ENCODE measurements around the gene FBXO33. TPM values are rescaled to one million over a fixed set of nuclear protein-coding genes. Genes with fewer than 3 reads are reported as not detected.
A peak's percentile ranks its signal among the peaks of the same experiment; 100 is the strongest.

FBXO33 gene
- total RNA-seq, 1 experiment from 2014 or later: 9.4 TPM

- DNase-seq (ENCODE audit: low spot score): no peak
Observed at GRCh38 chr14:39431416-39432178, 636 bp downstream of the FBXO33 start.

- no peak for DNase-seq (ENCODE audit: low spot score)
Observed at GRCh38 chr14:39430762-39431415, 1.3 kb downstream of the FBXO33 start.

- DNase-seq (ENCODE audit: low spot score): no peak
Observed at GRCh38 chr14:39428118-39428517, 4.1 kb downstream of the FBXO33 start.

- peak; percentile 5 for DNase-seq (ENCODE audit: low spot score)
Observed at GRCh38 chr14:39426605-39427004, 5.6 kb downstream of the FBXO33 start.

- DNase-seq (ENCODE audit: low spot score): no peak
Observed at GRCh38 chr14:39425947-39426346, 6.3 kb downstream of the FBXO33 start.

- no peak for DNase-seq (ENCODE audit: low spot score)
Observed at GRCh38 chr14:39423793-39424192, 8.4 kb downstream of the FBXO33 start.

GRCh38 chr14:39422243-39422642 is 10.0 kb downstream of the FBXO33 start:
- DNase-seq (ENCODE audit: low spot score): no peak

GRCh38 chr14:39419272-39419671 is 13.0 kb downstream of the FBXO33 start:
- DNase-seq (ENCODE audit: low spot score): no peak

GRCh38 chr14:39417014-39417413 is 15.2 kb downstream of the FBXO33 start:
- DNase-seq (ENCODE audit: low spot score): no peak

- DNase-seq (ENCODE audit: low spot score): no peak
Observed at GRCh38 chr14:39416072-39416471, 16.2 kb downstream of the FBXO33 start.

GRCh38 chr14:39406560-39406959 is 25.7 kb downstream of the FBXO33 start:
- DNase-seq (ENCODE audit: low spot score): no peak

GRCh38 chr14:39398382-39398781 is 33.9 kb downstream of the FBXO33 start:
- DNase-seq (ENCODE audit: low spot score): no peak

GRCh38 chr14:39396448-39396847 is 35.8 kb downstream of the FBXO33 start:
- no peak for DNase-seq (ENCODE audit: low spot score)

- no peak for DNase-seq (ENCODE audit: low spot score)
Observed at GRCh38 chr14:39395555-39396254, 36.5 kb downstream of the FBXO33 start.

GRCh38 chr14:39393289-39393688 is 38.9 kb downstream of the FBXO33 start:
- DNase-seq (ENCODE audit: low spot score): no peak

GRCh38 chr14:39384177-39384576 is 48.1 kb downstream of the FBXO33 start:
- no peak for DNase-seq (ENCODE audit: low spot score)

- no peak for DNase-seq (ENCODE audit: low spot score)
Observed at GRCh38 chr14:39383741-39384140, 48.5 kb downstream of the FBXO33 start.

- DNase-seq (ENCODE audit: low spot score): no peak
Observed at GRCh38 chr14:39383026-39383660, 49.1 kb downstream of the FBXO33 start.

GRCh38 chr14:39382463-39382862 is 49.8 kb downstream of the FBXO33 start:
- DNase-seq (ENCODE audit: low spot score): no peak

GRCh38 chr14:39381366-39381765 is 50.9 kb downstream of the FBXO33 start:
- no peak for DNase-seq (ENCODE audit: low spot score)

- peak; percentile 31 for DNase-seq (ENCODE audit: low spot score)
Observed at GRCh38 chr14:39376667-39377403, 55.4 kb downstream of the FBXO33 start.

- peak; percentile 8 for DNase-seq (ENCODE audit: low spot score)
Observed at GRCh38 chr14:39374851-39375250, 57.4 kb downstream of the FBXO33 start.
